ENCODE measurements around the gene TK2.

GRCh38 chr16:66548068-66548467, 1.9 kb downstream of the TK2 start:
- TF ChIP-seq GATA2 (IDR thresholded peaks at IDR 0.05; ENCODE audit: low read depth, low read length) (no peak), GATA3 (IDR thresholded peaks at IDR 0.05; ENCODE audit: low read depth, low read length) (no peak)

Data from SH-SY5Y (cell line).